Posterior vena cava (tissue), 2 donors: Measurements from ENCODE around the gene ERRFI1. TPM values are rescaled to one million over a fixed set of nuclear protein-coding genes. Genes with fewer than 3 reads are reported as not detected.

ENCODE experiments used
- DNase-seq: peaks from one replicate; pipeline ENCODE4 v3.0.0-alpha.2; 2020; ENCODE audit warnings: low spot score
- intact Hi-C, 2 donors: fragments of 100-400 bp; cut with DNase I; formaldehyde crosslinking; loops; one replicate each; pipeline versions ENCODE4 v1.14.1 to v1.14.2; 2022 to 2023
- total RNA-seq, 2 donors: library from RNA; stranded (reverse); fragmentation: NEBNext Ultra II Directional; extraction: Animal tissue kit (Norgen Biotek cat#: 25700); gene quantifications; one replicate each; pipeline ENCODE4 v1.2.1, GENCODE V29; 2021
- donor health status: DM: yes; HTN: yes; CAD: no.
- donor health status: DM: yes; HTN: yes; CAD: no.

Gene ERRFI1
- total RNA-seq, 2 donors from 2014 or later = 84.4 to 151 TPM

- no peak for DNase-seq
- intact Hi-C loops = loop anchor here in 1 of 2 donors (10.0 kb wide), 1 partner anchor 333 kb away; no protein-coding TSS in a partner anchor
Measured at GRCh38 chr1:8011923-8012858, 13.9 kb downstream of the ERRFI1 start.

- DNase-seq = no peak
- intact Hi-C loops = loop anchor here in 1 of 2 donors (10.0 kb wide), 1 partner anchor 334 kb away; no protein-coding TSS in a partner anchor
Measured at GRCh38 chr1:8011016-8011415, 15.1 kb downstream of the ERRFI1 start.

- DNase-seq = no peak
- intact Hi-C loops = loop anchor here in 1 of 2 donors (10.0 kb wide), 1 partner anchor 335 kb away; no protein-coding TSS in a partner anchor
Measured at GRCh38 chr1:8010080-8010664, 15.9 kb downstream of the ERRFI1 start.

GRCh38 chr1:8009043-8010002 lies 16.8 kb downstream of the ERRFI1 start:
- intact Hi-C loops = loop anchor here in 1 of 2 donors (10.0 kb wide), 1 partner anchor 335 kb away; no protein-coding TSS in a partner anchor
- DNase-seq = no peak

GRCh38 chr1:8006037-8006963 lies 19.8 kb downstream of the ERRFI1 start:
- intact Hi-C loops = no loop called here

GRCh38 chr1:8004803-8005573 lies 21.1 kb downstream of the ERRFI1 start:
- peak; percentile 96 for DNase-seq
- intact Hi-C loops = no loop called here

More at GRCh38 chr1:8006037-8006963, 19.8 kb downstream of the ERRFI1 start:
- DNase-seq = no peak

- DNase-seq = no peak
- intact Hi-C loops = no loop called here
Measured at GRCh38 chr1:8004113-8004802, 21.9 kb downstream of the ERRFI1 start.

GRCh38 chr1:8003438-8004112 lies 22.5 kb downstream of the ERRFI1 start:
- intact Hi-C loops = no loop called here
- no peak for DNase-seq

- intact Hi-C loops = no loop called here
- DNase-seq = no peak
Measured at GRCh38 chr1:8002921-8003320, 23.2 kb downstream of the ERRFI1 start.

- intact Hi-C loops = no loop called here
- DNase-seq = no peak
Measured at GRCh38 chr1:8002329-8002910, 23.7 kb downstream of the ERRFI1 start.

- intact Hi-C loops = no loop called here
- no peak for DNase-seq
Measured at GRCh38 chr1:7995437-7995836, 30.7 kb downstream of the ERRFI1 start.

- intact Hi-C loops = no loop called here
- DNase-seq = no peak
Measured at GRCh38 chr1:7994827-7995226, 31.3 kb downstream of the ERRFI1 start.

- intact Hi-C loops = no loop called here
- DNase-seq = no peak
Measured at GRCh38 chr1:7993593-7994479, 32.3 kb downstream of the ERRFI1 start.

GRCh38 chr1:7992885-7993284 lies 33.2 kb downstream of the ERRFI1 start:
- DNase-seq = no peak
- intact Hi-C loops = no loop called here
